ENCODE results near the gene UPK2.

UPK2 gene

DNA sequence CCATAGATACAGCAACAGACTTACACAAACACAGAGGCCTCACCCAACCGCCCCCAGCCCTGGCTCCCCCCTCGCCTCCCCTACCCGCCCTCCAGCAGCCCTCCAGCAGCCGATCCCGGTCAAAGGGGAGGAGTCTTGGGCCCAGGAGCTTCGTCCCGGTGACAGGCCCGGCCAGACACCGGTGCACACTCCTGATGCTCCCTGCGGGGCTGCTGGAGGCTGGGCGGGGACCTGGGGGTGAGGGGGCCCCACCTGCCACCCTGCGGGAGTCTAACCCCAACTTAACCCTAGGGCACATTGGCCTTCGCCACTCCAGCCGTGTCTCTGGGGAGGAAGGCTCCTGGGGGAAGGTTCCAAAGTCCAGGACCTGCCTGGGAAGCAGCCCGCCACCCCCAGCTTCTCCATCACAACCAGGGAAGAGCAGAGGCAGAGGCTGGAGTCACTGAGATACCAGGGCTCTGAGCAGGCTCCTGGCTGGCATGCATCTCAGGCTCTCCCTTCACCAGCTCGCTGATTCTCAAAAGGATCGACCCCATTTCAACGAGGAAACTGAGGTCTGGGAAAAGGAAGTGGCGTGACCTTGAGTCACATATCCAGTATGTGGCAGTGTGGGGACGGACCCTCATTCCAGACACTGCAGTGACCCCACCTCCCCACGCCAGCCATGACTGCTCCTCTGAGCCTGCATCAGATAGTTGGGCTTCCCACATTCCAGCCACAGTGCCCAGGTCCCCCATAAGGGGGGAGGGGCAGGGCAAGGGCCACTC is 44.8 kb upstream of the UPK2 start:
- no peak overlapping the region; the same call in 1 of the 2 replicates for H3K27ac ChIP-seq
- no peak for TF ChIP-seq ZFX (IDR thresholded peaks at IDR 0.05)
- TF ChIP-seq, protein P1, sequence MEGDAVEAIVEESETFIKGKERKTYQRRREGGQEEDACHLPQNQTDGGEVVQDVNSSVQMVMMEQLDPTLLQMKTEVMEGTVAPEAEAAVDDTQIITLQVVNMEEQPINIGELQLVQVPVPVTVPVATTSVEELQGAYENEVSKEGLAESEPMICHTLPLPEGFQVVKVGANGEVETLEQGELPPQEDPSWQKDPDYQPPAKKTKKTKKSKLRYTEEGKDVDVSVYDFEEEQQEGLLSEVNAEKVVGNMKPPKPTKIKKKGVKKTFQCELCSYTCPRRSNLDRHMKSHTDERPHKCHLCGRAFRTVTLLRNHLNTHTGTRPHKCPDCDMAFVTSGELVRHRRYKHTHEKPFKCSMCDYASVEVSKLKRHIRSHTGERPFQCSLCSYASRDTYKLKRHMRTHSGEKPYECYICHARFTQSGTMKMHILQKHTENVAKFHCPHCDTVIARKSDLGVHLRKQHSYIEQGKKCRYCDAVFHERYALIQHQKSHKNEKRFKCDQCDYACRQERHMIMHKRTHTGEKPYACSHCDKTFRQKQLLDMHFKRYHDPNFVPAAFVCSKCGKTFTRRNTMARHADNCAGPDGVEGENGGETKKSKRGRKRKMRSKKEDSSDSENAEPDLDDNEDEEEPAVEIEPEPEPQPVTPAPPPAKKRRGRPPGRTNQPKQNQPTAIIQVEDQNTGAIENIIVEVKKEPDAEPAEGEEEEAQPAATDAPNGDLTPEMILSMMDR (conservative IDR thresholded peaks at IDR 0.05): no peak

DNA sequence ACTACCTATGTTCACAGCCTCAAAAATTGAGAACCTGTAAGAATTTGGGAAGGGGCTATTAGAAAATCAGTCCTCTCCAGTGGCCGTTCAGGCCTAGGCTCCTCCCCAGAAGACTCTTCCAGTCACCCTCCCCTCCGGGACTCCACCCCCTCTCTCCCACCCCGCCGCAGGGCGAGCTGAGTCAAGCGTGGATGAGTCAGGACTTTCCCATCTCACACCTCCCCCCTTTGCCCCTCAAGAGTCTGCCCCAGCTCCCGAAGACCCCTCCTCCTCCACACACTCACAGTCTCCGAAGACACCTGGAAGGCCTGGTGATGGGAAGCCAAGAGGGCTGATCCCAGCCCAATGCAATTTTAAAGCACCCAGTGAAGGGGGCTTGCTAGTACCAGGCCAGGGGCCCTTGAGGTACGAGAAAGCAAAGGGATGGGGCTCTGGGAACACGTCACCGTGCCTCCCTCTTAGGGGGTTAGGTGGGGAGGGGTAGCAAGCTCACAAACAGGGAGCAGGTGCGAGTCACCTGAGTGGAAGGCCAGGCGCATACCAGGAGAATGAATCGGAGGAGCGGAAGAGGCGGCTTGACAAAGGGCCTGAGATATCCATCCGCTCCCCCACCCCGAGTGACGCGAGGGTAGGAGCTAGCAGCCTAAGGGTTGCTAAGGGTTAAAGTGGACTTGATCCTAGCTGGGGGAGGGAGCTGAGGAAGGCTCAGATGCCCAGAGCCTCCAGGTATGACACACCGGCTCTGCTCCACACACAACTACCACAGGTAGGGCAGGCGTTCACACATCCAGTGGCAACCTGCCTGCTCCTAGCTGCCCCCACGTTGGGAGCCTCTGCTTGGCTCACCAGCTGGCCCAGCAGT is 44.0 kb upstream of the UPK2 start:
- H3K27ac ChIP-seq: peak overlapping the region; percentile 98
- no peak for TF ChIP-seq ZFX (IDR thresholded peaks at IDR 0.05)
- TF ChIP-seq, protein P1 (conservative IDR thresholded peaks at IDR 0.05): no peak

DNA sequence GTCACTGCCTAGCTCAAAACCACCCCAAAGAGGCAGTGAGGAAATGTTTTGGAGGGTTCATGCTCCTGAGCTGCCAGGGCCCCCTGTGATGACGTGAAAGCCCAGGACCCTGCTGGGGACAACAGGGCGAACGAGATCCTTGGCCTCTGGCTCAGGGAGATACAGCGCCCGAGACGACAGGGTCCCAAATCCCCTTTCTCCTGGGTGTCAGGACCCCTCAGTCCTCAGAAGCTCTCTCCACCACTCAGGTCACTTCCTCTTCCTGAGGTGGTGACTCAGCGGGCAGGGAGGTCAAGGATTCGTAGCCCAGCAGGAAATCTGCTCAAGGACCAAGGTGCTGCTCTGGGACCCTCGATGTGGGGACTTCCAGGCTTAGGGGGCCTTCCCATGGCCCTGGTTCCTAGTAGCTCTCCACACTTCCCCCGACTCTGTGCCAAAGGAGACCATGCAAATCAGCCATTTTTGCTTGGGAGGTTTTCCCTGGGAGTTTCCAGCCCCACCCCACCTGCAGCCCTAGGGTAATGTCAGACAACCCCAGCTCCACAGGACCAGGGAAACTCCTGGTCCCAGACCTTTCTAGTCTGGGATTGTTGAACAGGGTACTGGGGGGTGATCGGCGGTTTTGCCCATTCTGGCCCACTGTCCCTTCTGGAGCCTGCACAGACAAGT is 43.2 kb upstream of the UPK2 start:
- TF ChIP-seq, protein P1 (conservative IDR thresholded peaks at IDR 0.05): no peak
- TF ChIP-seq ZFX (IDR thresholded peaks at IDR 0.05): no peak
- peak overlapping the region; percentile 98 for H3K27ac ChIP-seq

DNA sequence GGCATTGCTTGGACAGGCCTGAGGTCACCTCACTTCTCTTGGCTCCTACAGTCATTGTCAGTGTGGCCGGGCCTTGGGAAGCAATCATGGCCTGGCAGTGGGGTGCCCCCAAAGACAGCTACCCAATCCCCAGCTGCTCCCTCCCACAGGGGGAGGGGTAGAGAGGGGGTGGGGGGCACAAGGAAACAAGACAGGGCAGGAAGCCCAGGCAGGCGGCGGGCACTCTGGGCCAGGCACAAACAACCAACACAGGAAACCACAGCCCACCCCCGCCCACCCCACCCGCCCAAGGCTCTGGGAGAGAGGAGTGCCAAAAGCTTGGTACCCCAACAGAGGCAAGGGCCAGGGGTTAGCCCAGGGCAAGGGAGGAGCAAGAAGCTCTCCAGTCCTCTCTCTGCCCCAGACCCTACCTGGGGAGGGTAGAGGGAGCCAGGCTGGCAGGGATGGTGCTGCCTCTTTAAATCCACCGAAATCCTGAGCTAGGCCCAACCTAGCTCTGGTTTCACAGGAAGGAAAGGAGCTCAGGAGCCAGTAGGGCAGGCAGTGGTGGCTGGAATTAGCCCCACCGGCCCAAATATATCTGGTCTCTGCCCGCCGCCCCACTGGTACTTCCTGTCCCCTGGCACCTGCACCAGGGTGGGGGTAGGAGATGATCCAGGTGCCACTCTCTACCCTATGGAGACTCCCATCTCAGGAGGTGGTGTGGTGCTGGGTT is 42.5 kb upstream of the UPK2 start:
- H3K27ac ChIP-seq: peak overlapping the region; percentile 98

DNA sequence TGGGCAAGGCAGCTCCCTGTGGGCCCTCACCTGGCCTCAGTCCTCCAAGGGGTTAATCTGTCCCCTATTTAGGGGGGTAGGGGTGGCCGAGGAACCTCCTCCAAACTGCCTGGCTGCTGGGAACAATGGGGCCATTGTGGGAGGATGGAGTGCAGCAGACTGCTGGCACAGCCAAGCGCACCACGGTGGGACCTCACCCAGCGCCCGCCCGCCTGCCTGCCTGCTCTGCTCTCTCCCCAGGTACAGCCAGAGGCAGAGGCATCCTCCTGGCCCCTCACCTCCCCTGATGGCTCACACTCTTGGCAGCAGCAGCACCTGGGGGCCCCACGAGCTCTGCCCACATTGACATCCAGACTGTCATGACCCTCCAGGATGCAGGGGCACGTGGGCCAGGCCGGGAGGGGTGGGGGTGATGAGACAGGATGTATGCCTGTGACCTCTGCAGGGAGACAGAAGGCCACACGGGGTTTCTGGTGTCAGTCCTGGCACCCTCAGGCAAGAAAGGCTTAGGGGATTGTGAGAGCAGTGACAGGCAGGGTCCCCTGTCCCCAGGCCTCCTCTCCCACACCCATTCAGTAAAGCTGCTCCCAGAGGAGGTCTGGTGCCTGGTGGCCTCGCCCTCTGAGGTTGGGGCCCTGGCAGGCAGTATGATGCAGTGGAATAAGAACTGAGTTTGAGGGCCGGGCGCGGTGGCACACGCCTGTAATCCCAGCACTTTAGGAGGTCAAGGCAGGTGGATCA is 41.8 kb upstream of the UPK2 start:
- H3K27ac ChIP-seq: peak overlapping the region; percentile 98
- TF ChIP-seq, protein P1 (conservative IDR thresholded peaks at IDR 0.05): no peak
- TF ChIP-seq ZFX (IDR thresholded peaks at IDR 0.05): no peak

More for the DNA sequence above, 42.5 kb upstream of the UPK2 start:
- no peak for TF ChIP-seq ZFX (IDR thresholded peaks at IDR 0.05)
- TF ChIP-seq, protein P1 (conservative IDR thresholded peaks at IDR 0.05): no peak

DNA sequence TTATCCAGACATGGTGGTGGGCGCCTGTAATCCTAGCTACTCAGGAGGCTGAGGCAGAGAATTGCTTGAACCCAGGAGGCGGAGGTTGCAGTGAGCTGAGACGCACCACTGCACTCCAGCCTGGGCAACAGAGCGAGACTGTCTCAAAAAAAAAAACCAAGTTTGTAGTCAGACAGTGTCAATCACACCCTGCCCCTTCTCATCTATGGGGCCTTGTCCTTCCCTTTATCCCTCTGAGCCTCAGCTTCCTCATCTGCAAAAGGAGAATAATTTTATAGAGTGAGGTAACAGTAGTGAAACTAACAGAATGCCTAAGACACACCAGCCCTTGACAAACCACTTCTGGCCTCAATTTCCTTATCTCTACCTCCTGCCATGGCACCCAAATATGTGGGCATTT is 41.1 kb upstream of the UPK2 start:
- peak overlapping the region; percentile 98 for H3K27ac ChIP-seq
- TF ChIP-seq, protein P1 (conservative IDR thresholded peaks at IDR 0.05): no peak
- TF ChIP-seq ZFX (IDR thresholded peaks at IDR 0.05): no peak

Measured in C4-2B (cell line).